ENCODE measurements around the gene RGMA.
"Not testable (repeated sequence)": the region's sequence is repeated elsewhere in the genome, so short reads cannot be mapped to it uniquely, and the experiment has no call there.

Gene RGMA

DNA sequence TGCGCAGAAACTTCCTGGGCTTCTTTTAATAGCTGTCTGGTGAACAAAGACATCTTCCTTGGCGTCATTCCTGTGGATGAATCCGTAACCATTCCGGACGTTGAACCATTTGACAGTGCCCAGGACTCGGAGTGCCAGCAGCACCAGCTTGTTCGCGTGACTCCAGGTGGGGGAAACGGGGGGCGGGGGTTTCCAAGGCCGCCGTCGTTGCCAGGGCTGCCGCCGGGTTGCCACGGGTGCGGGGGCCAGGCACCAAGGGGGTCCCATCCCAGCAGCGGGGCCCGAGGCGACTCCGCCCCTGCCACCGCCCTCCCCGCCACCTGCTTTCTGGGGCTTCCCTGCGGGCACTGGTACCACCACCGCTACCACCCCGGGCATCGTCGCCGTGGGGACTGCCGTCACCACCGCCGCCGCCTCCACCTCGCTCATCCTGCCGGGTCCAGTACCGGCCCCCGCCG lies 22.8 kb downstream of the RGMA start:
- no peak for DNase-seq

DNA sequence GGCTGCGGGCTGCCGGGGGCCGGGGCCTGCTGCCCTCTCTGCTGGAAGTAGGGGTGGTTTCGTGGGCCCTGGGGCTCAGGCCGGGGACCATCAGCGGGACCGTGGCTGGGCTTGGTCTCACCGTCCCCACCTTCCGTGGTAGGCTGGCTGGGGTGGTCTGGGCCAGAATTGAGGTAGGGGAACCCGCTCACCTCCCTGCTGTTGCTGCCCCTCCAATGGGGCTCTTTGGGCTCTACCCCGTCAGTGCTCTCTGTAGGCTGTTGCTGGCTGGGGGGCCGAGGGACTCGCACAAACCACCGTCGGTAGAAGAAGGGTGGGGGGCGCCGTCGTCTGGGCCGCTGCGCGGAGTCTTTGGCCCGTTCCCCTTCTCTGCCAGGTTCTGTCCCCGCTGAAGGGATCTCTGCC lies 23.4 kb downstream of the RGMA start:
- DNase-seq: no peak

- DNase-seq: no peak
Observed at GRCh38 chr15:93063796-93064690, 25.0 kb downstream of the RGMA start.

- DNase-seq: no peak
Observed at GRCh38 chr15:93063262-93063671, 25.7 kb downstream of the RGMA start.

- DNase-seq: not testable (repeated sequence)
Observed at GRCh38 chr15:93062628-93063261, 26.3 kb downstream of the RGMA start.

- DNase-seq: no peak
Observed at GRCh38 chr15:93060336-93061248, 28.4 kb downstream of the RGMA start.

DNA sequence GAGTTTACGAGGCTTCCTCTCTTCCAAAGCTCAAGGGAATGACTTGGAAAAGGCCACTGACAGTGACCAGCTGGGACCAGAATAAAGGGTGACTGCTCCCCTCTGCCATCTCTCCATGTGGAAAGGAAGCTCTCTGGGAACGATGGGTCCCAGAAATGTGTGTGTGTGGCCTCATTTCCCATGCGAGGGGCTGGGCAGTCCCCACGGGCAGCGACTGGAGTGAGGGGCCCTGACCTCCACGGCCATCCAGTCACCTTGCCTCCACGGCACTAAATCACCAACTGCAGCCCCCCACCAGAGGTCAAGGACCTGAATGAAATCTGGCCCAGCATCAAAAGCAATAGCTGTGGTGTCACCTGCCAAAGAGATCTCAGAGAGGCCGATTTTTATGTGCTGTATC lies 29.6 kb downstream of the RGMA start:
- DNase-seq: no peak

DNA sequence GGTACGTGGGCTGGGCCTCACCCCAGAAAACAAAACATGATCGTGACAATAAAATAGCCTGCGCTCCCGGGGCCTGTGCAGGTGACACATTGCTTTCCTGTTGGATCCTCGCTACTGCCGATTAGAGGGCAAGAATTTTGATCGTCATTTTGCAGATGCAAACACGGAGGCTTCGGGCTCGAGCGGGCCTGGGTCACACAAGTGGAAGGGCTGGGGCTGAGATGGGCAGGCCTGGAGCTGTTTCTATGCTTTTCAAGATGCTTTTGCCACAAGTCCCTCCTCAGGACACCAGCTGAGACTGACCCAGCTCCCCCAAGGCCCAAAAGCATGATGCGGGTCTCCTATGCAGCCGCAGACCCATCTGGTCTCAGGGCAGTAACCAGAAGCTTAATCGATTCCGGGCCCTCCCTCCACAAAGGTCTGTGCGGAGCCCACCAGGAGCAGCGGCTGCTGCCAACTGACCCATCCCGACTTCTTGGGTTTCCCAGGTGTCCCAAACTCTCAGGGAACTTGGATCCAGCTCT lies 30.0 kb downstream of the RGMA start:
- DNase-seq: no peak

- no peak for DNase-seq
Observed at GRCh38 chr15:93058128-93058527, 30.9 kb downstream of the RGMA start.

GRCh38 chr15:93057618-93058017 lies 31.4 kb downstream of the RGMA start:
- DNase-seq: no peak

GRCh38 chr15:93056836-93057235 lies 32.2 kb downstream of the RGMA start:
- DNase-seq: no peak

DNA sequence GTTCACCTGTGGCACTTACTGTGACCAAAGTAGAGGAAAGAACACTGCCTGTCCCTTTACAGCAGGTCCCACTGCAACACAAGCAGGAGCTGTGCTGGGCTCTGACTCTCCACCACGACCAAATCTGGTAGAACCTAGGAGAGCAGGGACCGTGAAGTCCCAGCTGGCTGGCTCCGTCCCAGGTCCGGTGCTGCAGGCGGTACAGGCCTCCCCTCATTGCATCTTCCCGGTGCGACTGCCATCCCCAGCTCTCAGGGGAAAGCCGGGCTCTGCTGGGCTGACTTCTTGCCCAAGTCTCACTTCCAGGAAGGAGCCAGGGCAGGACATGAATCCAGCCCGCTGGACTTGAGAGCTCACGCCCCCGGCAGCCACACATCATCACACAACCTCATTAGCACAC lies 33.8 kb downstream of the RGMA start:
- no peak for DNase-seq

- no peak for DNase-seq
Observed at GRCh38 chr15:93052090-93052879, 36.7 kb downstream of the RGMA start.

DNA sequence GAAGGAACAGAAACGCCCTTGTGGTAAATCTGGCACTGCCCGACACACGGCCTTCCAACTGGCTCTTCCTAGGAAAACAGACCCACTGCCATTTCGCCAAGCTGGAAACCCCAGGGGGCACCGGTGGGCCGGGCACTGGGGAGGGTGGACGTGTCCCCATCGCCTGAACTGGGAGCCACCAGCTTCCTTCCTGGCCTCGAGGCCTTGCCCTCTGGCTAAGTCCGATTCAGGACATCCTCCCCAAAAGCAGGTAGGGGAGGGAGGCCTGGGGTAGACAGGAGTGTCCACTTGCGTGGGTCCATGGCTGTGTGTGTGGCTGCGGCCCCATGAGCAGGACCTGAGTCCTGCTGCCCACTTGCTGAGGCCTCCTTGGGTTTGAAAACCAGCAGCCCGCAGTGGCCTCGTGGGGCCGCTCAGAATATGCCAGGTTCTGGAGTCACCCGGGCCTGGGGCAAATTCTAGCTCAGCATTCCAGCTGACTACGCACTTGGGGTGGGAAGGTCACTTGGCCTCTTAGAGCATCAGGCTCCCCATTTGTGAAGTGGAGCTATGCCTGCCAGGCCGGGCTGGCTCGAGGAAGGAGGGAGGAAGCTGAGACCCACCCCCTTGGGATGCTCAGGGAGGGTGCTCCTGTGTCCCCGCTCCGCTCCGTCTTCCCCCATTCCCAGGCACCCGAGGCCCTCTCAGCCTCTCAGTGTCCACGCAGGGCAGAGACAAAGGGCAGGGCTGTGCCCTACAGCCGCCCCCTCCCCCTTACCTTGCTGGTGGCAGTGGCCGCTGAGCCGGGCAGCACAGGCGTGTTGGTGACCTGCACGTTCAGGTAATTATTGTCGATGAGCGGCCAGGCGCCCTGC lies 37.5 kb downstream of the RGMA start:
- DNase-seq: no peak

- DNase-seq: no peak
Observed at GRCh38 chr15:93050648-93051047, 38.4 kb downstream of the RGMA start.

DNA sequence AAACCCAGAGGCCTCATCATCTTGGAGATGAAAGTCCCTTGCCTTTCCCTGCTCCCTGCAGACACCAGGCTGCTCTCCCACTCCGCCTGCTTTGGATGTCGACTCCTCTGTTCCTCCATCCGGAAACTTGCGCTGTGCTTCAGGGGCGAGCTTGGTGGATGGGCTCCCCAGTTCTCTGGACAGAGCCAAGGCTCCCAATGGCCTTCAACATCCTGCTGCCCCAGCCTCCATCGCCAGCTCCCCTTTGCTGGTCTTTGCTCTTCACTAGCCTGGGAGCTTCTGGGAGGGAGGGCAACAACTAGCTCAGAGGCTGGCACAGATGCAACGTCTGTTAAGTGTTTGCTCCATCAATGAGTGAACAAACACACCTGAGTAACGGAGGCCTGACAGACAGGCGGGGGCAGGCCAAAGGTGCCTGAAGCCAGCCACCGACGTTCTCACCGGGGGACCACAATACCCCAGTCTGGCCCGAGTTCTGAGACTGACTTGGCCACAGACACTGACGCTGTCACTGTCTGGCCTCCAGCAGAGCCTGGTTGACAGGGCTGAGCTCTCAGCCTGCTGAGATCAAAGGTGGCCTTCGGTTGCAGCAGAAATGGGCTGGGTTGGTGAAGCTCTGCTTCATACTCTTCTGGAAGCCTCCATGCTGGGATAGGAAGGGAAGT lies 39.0 kb downstream of the RGMA start:
- no peak for DNase-seq

GRCh38 chr15:93049233-93049632 lies 39.8 kb downstream of the RGMA start:
- DNase-seq: no peak

GRCh38 chr15:93048759-93049161 lies 40.3 kb downstream of the RGMA start:
- no peak for DNase-seq

GRCh38 chr15:93048426-93048721 lies 40.6 kb downstream of the RGMA start:
- DNase-seq: no peak

- no peak for DNase-seq
Observed at GRCh38 chr15:93047621-93048425, 41.2 kb downstream of the RGMA start.
